A549 (cell line): ENCODE data around the gene MMS19. TPM values are rescaled to one million over a fixed set of nuclear protein-coding genes. Genes with fewer than 3 reads are reported as not detected.

Experiments
- ATAC-seq, 2 experiments: fragments of 200-7000 bp in 1 of 2; fragments of >200 bp in 1 of 2; cut with Nextera tagmentation in 1 of 2; cut with Tn5 transposase in 1 of 2; 3 replicates each; pipeline versions ENCODE4 v1.8.0 to v1.9.1; 2018 to 2020; ENCODE audit warnings: mild to moderate bottlenecking in 1 of 2, moderate library complexity in 1 of 2
- CTCF ChIA-PET: fragments of 300-600 bp; sonication (Branson Sonifier 250); formaldehyde crosslinking; extraction: SDS; loops from one replicate; lab custom pipeline; 2021; ENCODE audit warnings: antibody characterized with exemption, inconsistent platforms; lab: Yijun Ruan, JAX
- POLR2A ChIA-PET: fragments of 350-600 bp; formaldehyde crosslinking; extraction: SDS; loops from one replicate; lab custom pipeline; 2021; ENCODE audit warnings: antibody characterized with exemption, inconsistent platforms; lab: Yijun Ruan, JAX
- DNase-seq, 2 experiments: peaks; one replicate each; pipeline versions ENCODE4 v3.0.0 to v3.0.0-alpha.2; 2011 to 2016; ENCODE audit warnings: low read depth in 1 of 2, low spot score in 1 of 2
- FAIRE-seq: peaks from 2 replicates; lab custom pipeline; 2011; peaks lifted over from hg19 to GRCh38; lab: Jason Lieb, UNC
- H3K27ac ChIP-seq, 2 experiments: fragments of >200 bp; sonication (Bioruptor Twin); formaldehyde crosslinking; 3 replicates each; pipeline ENCODE4 v1.5.1; 2016 to 2017
- H3K4me1 ChIP-seq: fragments of >200 bp; sonication (Bioruptor Twin); formaldehyde crosslinking; 3 replicates; pipeline ENCODE4 v1.6.1; 2016
- H3K4me2 ChIP-seq: fragments of >200 bp; sonication (Bioruptor Twin); formaldehyde crosslinking; 3 replicates; pipeline ENCODE4 v1.6.1; 2016
- H3K4me3 ChIP-seq: fragments of >200 bp; sonication (Bioruptor Twin); formaldehyde crosslinking; 3 replicates; pipeline ENCODE4 v1.5.1; 2016
- H3K9me3 ChIP-seq: fragments of >200 bp; sonication (Bioruptor Twin); formaldehyde crosslinking; 3 replicates; pipeline ENCODE4 v1.6.1; 2016
- CBX2 ChIP-seq: fragments of 200-600 bp; sonication (generic); IDR thresholded peaks from 2 replicates; pipeline ENCODE4 v1.6.1; 2016; ENCODE audit warnings: low read depth, mild to moderate bottlenecking, borderline replicate concordance
- CBX8 ChIP-seq: fragments of 200-600 bp; sonication (generic); IDR thresholded peaks from 2 replicates; pipeline ENCODE4 v1.6.1; 2016
- CEBPB ChIP-seq, 2 experiments: fragments of >200 bp in 1 of 2; sonication (Bioruptor Twin) in 1 of 2; formaldehyde crosslinking in 1 of 2; IDR thresholded peaks; 2 replicates each; pipeline ENCODE4 v1.6.1; 2012 to 2016
- GATA3 ChIP-seq: IDR thresholded peaks from 2 replicates; pipeline ENCODE4 v1.6.1; 2012; ENCODE audit warnings: borderline replicate concordance
- HDAC2 ChIP-seq: fragments of 200-600 bp; sonication (generic); IDR thresholded peaks from 2 replicates; pipeline ENCODE4 v1.6.1; 2016
- JUN ChIP-seq, 2 experiments: fragments of >200 bp; sonication (Bioruptor Twin); formaldehyde crosslinking; IDR thresholded peaks; 2 replicates in 1 of 2; 3 replicates in 1 of 2; pipeline ENCODE4 v1.6.1; 2016 to 2017
- KDM5A ChIP-seq: fragments of 200-600 bp; sonication (generic); IDR thresholded peaks from 2 replicates; pipeline ENCODE4 v1.6.1; 2016; ENCODE audit warnings: antibody characterized with exemption, mild to moderate bottlenecking
- MAFK ChIP-seq: fragments of 450-650 bp; IDR thresholded peaks from 2 replicates; pipeline ENCODE4 v1.6.1; 2014; ENCODE audit not compliant: partially characterized antibody
- NPAS2 ChIP-seq: fragments of 250-450 bp; sonication (Bioruptor Pico); IDR thresholded peaks from 2 replicates; pipeline ENCODE4 v1.8.0; 2022; ENCODE audit warnings: mild to moderate bottlenecking, moderate library complexity, borderline replicate concordance
- NR3C1 ChIP-seq: fragments of >200 bp; sonication (Bioruptor Twin); formaldehyde crosslinking; IDR thresholded peaks from 3 replicates; pipeline ENCODE4 v1.6.1; 2017
- RAD21 ChIP-seq, 2 experiments: fragments of >200 bp in 1 of 2; sonication (Bioruptor Twin) in 1 of 2; formaldehyde crosslinking in 1 of 2; IDR thresholded peaks in 1 of 2; conservative IDR thresholded peaks in 1 of 2; 2 replicates in 1 of 2; 3 replicates in 1 of 2; pipeline ENCODE4 v1.6.1; 2012 to 2018; ENCODE audit warnings: inconsistent platforms in 1 of 2
- SMC3 ChIP-seq: fragments of >200 bp; sonication (Bioruptor Twin); formaldehyde crosslinking; IDR thresholded peaks from 3 replicates; pipeline ENCODE4 v1.6.1; 2018; ENCODE audit warnings: inconsistent platforms
- ZFP36 ChIP-seq: fragments of 450-650 bp; IDR thresholded peaks from 2 replicates; pipeline ENCODE4 v1.6.1; 2014; ENCODE audit warnings: borderline replicate concordance; ENCODE audit not compliant: partially characterized antibody
- ZNF302 ChIP-seq: fragments of 250-450 bp; sonication (Bioruptor Pico); IDR thresholded peaks from 2 replicates; pipeline ENCODE4 v1.9.0; 2021; ENCODE audit warnings: inconsistent platforms, mild to moderate bottlenecking, moderate library complexity
- ZSCAN20 ChIP-seq: fragments of 250-450 bp; sonication (Bioruptor Pico); IDR thresholded peaks from 2 replicates; pipeline ENCODE4 v1.8.0; 2022; ENCODE audit warnings: mild to moderate bottlenecking, moderate library complexity
- WGBS: methylation state at CpG from one replicate; pipeline ENCODE4 v1.1.6; 2017; ENCODE audit errors: missing lambda C conversion rate; 5-methylcytosine and 5-hydroxymethylcytosine counted together
- polyA plus RNA-seq, 4 experiments: library from polyadenylated mRNA; depleted of rRNA in 3 of 4; stranded (reverse); fragments of >200 nt; fragmentation: RNase III in 1 of 4; extraction: RNeasy Plus Mini Kit Qiagen cat#74134 plus additional on column Dnase treatment in 1 of 4; gene quantifications; 2 replicates in 3 of 4; 3 replicates in 1 of 4; pipeline ENCODE4 v1.2.3, GENCODE V29; 2011 to 2017
- TF ChIP-seq, protein P1 (sequence below): fragments of 450-650 bp; IDR thresholded peaks from 2 replicates; pipeline ENCODE4 v1.6.1; 2014; ENCODE audit warnings: antibody characterized with exemption
- TF ChIP-seq, protein P2 (sequence below): fragments of 250-450 bp; sonication (Bioruptor Pico); IDR thresholded peaks from 2 replicates; pipeline ENCODE4 v1.5.0; 2020; ENCODE audit warnings: low read depth, mild to moderate bottlenecking, moderate library complexity
- TF ChIP-seq, protein P3 (sequence below): fragments of >200 bp; sonication (Bioruptor Twin); formaldehyde crosslinking; IDR thresholded peaks from 3 replicates; pipeline ENCODE4 v1.5.1; 2016

Gene MMS19
- polyA plus RNA-seq, 2 of the 4 experiments (the other 2 are of a cell fraction) = 60.6 to 65.6 TPM

DNA sequence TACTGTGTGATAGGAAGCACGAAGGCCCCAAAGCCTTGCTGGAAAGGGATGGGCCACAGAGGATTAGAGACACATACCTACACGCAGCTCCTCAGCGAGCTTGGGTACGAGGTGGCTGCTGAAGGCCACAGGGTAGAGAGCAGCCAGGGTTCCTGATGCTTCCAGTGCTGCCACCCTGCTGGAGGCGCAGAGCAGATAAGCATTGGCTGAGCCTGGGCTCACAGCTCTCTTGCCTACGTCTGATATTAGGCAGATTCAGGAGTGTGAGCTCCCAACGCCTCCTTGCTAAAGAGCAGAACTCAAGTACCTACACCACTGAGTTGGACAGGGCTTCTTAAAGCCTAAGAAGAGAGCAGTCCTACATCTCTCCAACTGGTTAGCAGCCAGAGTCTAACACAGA lies 32.2 kb downstream of the MMS19 start (continued):
- TF ChIP-seq ZSCAN20 (CRISPR knock-in tag) (no peak), NPAS2 (CRISPR knock-in tag) (no peak), MAFK (no peak), ZNF302 (CRISPR knock-in tag) (no peak), JUN (IDR thresholded peaks at IDR 0.05) (no peak), GATA3 (no peak), NR3C1 (no peak), CBX8 (no peak)
- TF ChIP-seq, protein P1, sequence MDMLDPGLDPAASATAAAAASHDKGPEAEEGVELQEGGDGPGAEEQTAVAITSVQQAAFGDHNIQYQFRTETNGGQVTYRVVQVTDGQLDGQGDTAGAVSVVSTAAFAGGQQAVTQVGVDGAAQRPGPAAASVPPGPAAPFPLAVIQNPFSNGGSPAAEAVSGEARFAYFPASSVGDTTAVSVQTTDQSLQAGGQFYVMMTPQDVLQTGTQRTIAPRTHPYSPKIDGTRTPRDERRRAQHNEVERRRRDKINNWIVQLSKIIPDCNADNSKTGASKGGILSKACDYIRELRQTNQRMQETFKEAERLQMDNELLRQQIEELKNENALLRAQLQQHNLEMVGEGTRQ = no peak

DNA sequence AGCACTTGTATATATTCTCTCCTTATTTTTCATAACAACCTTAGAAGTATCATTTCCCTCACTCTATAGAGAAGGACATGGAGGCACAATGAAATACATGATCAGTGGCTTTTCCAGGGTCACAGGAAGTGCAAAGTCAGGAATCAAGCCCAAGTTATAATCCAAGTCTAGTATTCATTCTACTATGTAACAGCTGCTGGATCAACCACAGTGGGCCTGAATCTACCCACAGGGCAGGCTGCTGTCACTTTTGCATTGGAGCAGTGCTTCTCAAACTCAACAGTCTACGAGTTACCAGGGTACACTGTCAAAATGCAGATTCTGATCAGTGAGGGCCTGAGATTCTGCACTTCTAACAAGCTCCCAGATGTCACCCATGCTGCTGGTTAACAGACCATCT lies 34.0 kb downstream of the MMS19 start:
- Histone ChIP-seq H3K4me1 (peaks cover 8% of the 10 kb centered on the region), H3K9me3 (no peaks in the 10 kb centered on the region), H3K4me3 (no peak overlapping the region), H3K27ac (peak overlapping the region in 1 of 2 experiments; percentile 10; a peak in 1 of 6 replicates), H3K4me2 (no peak overlapping the region)
- CTCF ChIA-PET = interaction anchor here (0.6 to 12.9 kb wide), 38 partner anchors 10 to 670 kb away, joined by 3 to 218 read pairs (median 4); partner anchors contain the start of gene R3HCC1L
- POLR2A ChIA-PET = interaction anchor here (0.9 kb wide), 1 partner anchor 10 kb away, joined by 4 read pairs; no protein-coding TSS in a partner anchor
- ATAC-seq (peak in 1 of 2 experiments; percentile 12; a peak in 3 of 6 replicates), FAIRE-seq (peak; percentile 18), DNase-seq (no peak)
- WGBS = 60% methylated on average over 1 of the region's 1 CpG
- TF ChIP-seq RAD21 (conservative IDR thresholded peaks at IDR 0.05 in 1 of 2, IDR thresholded peaks at IDR 0.05 in 1 of 2) = no peak
- TF ChIP-seq NPAS2 (CRISPR knock-in tag) = no peak
- TF ChIP-seq, protein P2, sequence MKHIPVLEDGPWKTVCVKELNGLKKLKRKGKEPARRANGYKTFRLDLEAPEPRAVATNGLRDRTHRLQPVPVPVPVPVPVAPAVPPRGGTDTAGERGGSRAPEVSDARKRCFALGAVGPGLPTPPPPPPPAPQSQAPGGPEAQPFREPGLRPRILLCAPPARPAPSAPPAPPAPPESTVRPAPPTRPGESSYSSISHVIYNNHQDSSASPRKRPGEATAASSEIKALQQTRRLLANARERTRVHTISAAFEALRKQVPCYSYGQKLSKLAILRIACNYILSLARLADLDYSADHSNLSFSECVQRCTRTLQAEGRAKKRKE (CRISPR knock-in tag) = no peak
- TF ChIP-seq, protein P1 = no peak
- no peak for TF ChIP-seq ZNF302 (CRISPR knock-in tag)

DNA sequence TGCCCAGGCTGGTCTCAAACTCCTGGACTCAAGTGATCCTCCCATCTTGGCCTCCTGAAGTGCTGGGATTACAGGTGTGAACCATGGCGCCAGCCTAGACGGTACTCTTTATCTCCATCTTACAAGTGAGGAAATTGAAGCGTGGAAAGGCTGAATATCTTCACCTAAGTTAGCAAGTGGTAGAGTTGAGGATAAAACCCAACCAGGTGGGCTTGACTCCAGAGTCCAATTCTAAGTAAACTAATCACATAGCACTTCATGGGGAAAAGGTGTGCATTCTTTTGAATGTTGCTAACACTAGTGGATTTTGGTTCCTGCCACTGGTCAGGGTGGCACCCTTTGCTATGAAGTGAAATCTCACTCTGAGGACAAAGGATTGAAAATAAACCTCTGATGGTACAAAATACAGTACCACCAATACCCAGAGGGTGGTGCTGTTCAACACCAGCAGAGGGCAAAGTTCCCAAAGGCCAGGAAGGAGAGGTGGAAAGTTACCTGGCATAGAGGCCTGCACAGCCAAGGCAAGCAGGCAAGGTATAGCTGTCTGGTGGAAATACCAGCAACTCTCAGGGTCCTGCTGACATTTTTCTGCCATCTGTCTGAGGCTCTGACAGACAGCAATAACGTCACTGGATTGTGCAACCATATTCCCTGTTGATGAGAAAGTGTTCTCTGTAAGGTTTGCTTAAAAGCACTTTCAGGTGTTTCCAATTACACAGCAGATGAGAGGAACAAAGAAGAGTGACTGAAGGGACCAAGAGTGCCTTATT lies 34.7 kb downstream of the MMS19 start:
- Histone ChIP-seq H3K27ac (peak overlapping the region in 1 of 2 experiments; percentile 10; a peak in 1 of 6 replicates), H3K4me1 (peaks cover 8% of the 10 kb centered on the region), H3K9me3 (no peaks in the 10 kb centered on the region), H3K4me3 (no peak overlapping the region), H3K4me2 (no peak overlapping the region)
- FAIRE-seq (peak; percentile 76), ATAC-seq (peak; percentile 67 to 75; a peak in 5 of 6 replicates), DNase-seq (peak; percentile 62 to 63)
- ChIA-PET CTCF (interaction anchor here (0.6 to 12.9 kb wide), 39 partner anchors 11 to 268 kb away, joined by 3 to 218 read pairs (median 4); partner anchors contain the start of gene ANKRD2), POLR2A (no interaction called here)
- WGBS = 58% methylated on average over 4 of the region's 4 CpGs
- no peak for TF ChIP-seq ZFP36
- peak; percentile 83 to 84 for TF ChIP-seq RAD21 (conservative IDR thresholded peaks at IDR 0.05 in 1 of 2, IDR thresholded peaks at IDR 0.05 in 1 of 2)
- TF ChIP-seq SMC3 = peak; percentile 76
- 0 out of 2 replicates have a peak, but pooled peaks have one; percentile 10 for TF ChIP-seq GATA3
- 0 out of 5 replicates have a peak, but pooled peaks of 1 of the 2 experiments have one; percentile 28 for TF ChIP-seq JUN (IDR thresholded peaks at IDR 0.05)
- TF ChIP-seq KDM5A = no peak
- peak; percentile 80 to 87 for TF ChIP-seq CEBPB (IDR thresholded peaks at IDR 0.05)
- TF ChIP-seq, protein P3, sequence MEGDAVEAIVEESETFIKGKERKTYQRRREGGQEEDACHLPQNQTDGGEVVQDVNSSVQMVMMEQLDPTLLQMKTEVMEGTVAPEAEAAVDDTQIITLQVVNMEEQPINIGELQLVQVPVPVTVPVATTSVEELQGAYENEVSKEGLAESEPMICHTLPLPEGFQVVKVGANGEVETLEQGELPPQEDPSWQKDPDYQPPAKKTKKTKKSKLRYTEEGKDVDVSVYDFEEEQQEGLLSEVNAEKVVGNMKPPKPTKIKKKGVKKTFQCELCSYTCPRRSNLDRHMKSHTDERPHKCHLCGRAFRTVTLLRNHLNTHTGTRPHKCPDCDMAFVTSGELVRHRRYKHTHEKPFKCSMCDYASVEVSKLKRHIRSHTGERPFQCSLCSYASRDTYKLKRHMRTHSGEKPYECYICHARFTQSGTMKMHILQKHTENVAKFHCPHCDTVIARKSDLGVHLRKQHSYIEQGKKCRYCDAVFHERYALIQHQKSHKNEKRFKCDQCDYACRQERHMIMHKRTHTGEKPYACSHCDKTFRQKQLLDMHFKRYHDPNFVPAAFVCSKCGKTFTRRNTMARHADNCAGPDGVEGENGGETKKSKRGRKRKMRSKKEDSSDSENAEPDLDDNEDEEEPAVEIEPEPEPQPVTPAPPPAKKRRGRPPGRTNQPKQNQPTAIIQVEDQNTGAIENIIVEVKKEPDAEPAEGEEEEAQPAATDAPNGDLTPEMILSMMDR = peak; percentile 95
- TF ChIP-seq CBX2 = no peak
- no peak for TF ChIP-seq HDAC2
